ENCODE results near the gene CTIF.

CTIF gene

DNA sequence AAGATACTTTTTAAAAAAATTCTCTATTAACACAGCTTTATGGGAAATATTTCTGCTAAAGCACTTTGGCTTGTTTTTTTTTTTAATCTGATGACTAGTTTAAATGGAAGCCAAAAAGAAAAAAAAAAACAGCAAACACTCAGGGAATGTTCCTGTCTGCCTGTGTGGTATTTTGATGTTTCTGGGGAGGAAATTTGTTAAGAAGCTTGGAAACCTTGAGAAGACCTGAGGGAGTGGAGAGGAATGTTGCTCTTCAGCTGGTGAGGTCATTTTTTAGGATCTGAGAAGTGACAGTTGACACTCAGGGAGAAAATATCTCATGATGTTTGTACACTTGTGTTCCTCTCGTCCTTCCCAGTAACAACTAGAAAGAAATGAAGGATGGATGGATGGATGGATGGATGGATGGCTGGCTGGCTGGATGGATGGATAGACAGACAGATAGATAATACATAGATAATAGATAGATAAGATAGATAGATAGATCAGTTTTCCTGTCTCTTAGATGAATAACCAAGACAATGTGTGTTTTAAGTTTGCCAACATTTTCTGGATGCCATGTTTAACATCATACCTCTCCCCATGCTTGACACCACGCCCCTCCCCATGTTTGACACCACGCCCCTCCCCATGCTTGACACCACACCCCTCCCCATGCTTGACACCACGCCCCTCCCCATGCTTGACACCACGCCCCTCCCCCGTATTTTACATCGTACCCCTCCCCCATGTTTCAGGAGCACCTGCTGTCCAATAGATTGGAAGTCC lies 84.8 kb downstream of the CTIF start:
- Histone ChIP-seq H4K8ac (ENCODE audit: low read length) (no peak overlapping the region), H3K4me2 (ENCODE audit: low read length, poor library complexity, severe bottlenecking) (no peak overlapping the region), H2BK120ac (ENCODE audit: low read depth, low read length) (no peak overlapping the region), H2BK5ac (ENCODE audit: low read depth, low read length, poor library complexity, severe bottlenecking) (no peak overlapping the region), H2AFZ (ENCODE audit: low read depth, low read length) (no peak overlapping the region), H3K18ac (ENCODE audit: low read depth in 1 of 2, low read length in 2 of 2) (no peak overlapping the region), H3K79me1 (replicated peaks; ENCODE audit: low read length, poor library complexity, severe bottlenecking) (peaks cover 18% of the 10 kb centered on the region), H2BK15ac (ENCODE audit: low read depth, poor library complexity, severe bottlenecking) (no peak overlapping the region), H3K4me1 (ENCODE audit: control insufficient read depth, insufficient read depth, low read depth, low read length) (peaks cover 34% of the 10 kb centered on the region), H3K4ac (ENCODE audit: low read depth in 1 of 2, low read length in 2 of 2) (no peak overlapping the region), H3K4me3 (ENCODE audit: insufficient read depth in 1 of 2, low read depth in 1 of 2, low read length in 2 of 2) (no peak overlapping the region), H3K27ac (ENCODE audit: low read length, poor library complexity, severe bottlenecking) (peak overlapping the region; percentile 79), H2AK5ac (ENCODE audit: low read length, severe bottlenecking) (peak overlapping the region; percentile 93), H3K9ac (ENCODE audit: low read length) (peak overlapping the region; percentile 19), H2BK12ac (ENCODE audit: low read length in 2 of 2) (no peak overlapping the region), H3K27me3 (ENCODE audit: control insufficient read depth in 1 of 2, insufficient read depth in 1 of 2, low read length in 2 of 2) (no peaks in the 10 kb centered on the region), H3K14ac (ENCODE audit: low read length in 2 of 2) (no peak overlapping the region), H4K91ac (ENCODE audit: low read length) (no peak overlapping the region), H3K9me3 (ENCODE audit: control insufficient read depth, low read length) (no peaks in the 10 kb centered on the region), H3K36me3 (ENCODE audit: control insufficient read depth in 1 of 2, insufficient read depth in 2 of 2, low read depth in 1 of 2, low read length in 2 of 2) (peaks cover 12 to 28% of the 10 kb centered on the region in 2 experiments), H3K23ac (ENCODE audit: low read length in 2 of 2) (no peak overlapping the region)
- 54% methylated on average over 3 of the region's 7 CpGs for WGBS
- DNase-seq, result peak; percentile 70

DNA sequence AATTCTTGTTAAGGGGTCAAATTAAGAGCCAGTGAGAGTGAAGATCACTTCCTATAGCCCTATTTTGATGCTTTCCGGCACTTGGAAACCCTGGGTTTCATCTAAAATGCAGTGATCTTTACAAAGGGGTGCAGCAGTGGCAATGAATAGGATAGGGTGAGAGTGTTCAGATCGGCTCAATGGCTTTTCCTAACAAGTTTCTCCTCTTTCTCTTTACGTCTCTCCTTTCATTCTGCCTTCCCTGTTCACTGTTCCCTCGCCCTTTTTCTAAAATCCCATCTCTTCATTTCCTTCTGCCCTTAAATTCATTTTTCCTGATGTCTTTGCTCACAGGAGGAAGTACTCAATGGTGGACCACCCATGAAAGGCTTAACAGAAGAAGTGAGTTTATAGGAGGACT lies 86.0 kb downstream of the CTIF start:
- Histone ChIP-seq H2BK15ac (ENCODE audit: low read depth, poor library complexity, severe bottlenecking) (no peak overlapping the region), H3K23ac (ENCODE audit: low read length in 2 of 2) (no peak overlapping the region), H2AFZ (ENCODE audit: low read depth, low read length) (no peak overlapping the region), H3K79me1 (replicated peaks; ENCODE audit: low read length, poor library complexity, severe bottlenecking) (peaks cover 17% of the 10 kb centered on the region), H3K4me1 (ENCODE audit: control insufficient read depth, insufficient read depth, low read depth, low read length) (peaks cover 34% of the 10 kb centered on the region), H3K27me3 (ENCODE audit: control insufficient read depth in 1 of 2, insufficient read depth in 1 of 2, low read length in 2 of 2) (no peaks in the 10 kb centered on the region), H4K91ac (ENCODE audit: low read length) (no peak overlapping the region), H2BK120ac (ENCODE audit: low read depth, low read length) (no peak overlapping the region), H3K27ac (ENCODE audit: low read length, poor library complexity, severe bottlenecking) (peak overlapping the region; percentile 64), H3K9me3 (ENCODE audit: control insufficient read depth, low read length) (no peaks in the 10 kb centered on the region), H3K4me3 (ENCODE audit: insufficient read depth in 1 of 2, low read depth in 1 of 2, low read length in 2 of 2) (no peak overlapping the region), H2BK5ac (ENCODE audit: low read depth, low read length, poor library complexity, severe bottlenecking) (no peak overlapping the region), H3K14ac (ENCODE audit: low read length in 2 of 2) (no peak overlapping the region), H3K36me3 (ENCODE audit: control insufficient read depth in 1 of 2, insufficient read depth in 2 of 2, low read depth in 1 of 2, low read length in 2 of 2) (peaks cover 6 to 31% of the 10 kb centered on the region in 2 experiments), H4K8ac (ENCODE audit: low read length) (no peak overlapping the region), H3K18ac (ENCODE audit: low read depth in 1 of 2, low read length in 2 of 2) (no peak overlapping the region), H3K4ac (ENCODE audit: low read depth in 1 of 2, low read length in 2 of 2) (no peak overlapping the region), H3K4me2 (ENCODE audit: low read length, poor library complexity, severe bottlenecking) (no peak overlapping the region), H3K9ac (ENCODE audit: low read length) (no peak overlapping the region), H2BK12ac (ENCODE audit: low read length in 2 of 2) (no peak overlapping the region), H2AK5ac (ENCODE audit: low read length, severe bottlenecking) (no peak overlapping the region)
- 93% methylated on average over 4 of the region's 4 CpGs for WGBS
- no peak for DNase-seq

- no peak overlapping the region for H3K14ac ChIP-seq (ENCODE audit: low read length in 2 of 2)
- 14% methylated on average over 2 of the region's 3 CpGs for WGBS
- H4K91ac ChIP-seq (ENCODE audit: low read length), result no peak overlapping the region
- H2AK5ac ChIP-seq (ENCODE audit: low read length, severe bottlenecking), result peak overlapping the region; percentile 16
- H3K18ac ChIP-seq (ENCODE audit: low read depth in 1 of 2, low read length in 2 of 2), result no peak overlapping the region
- no peak overlapping the region for H2BK120ac ChIP-seq (ENCODE audit: low read depth, low read length)
- H2AFZ ChIP-seq (ENCODE audit: low read depth, low read length), result no peak overlapping the region
- no peaks in the 10 kb centered on the region for H3K9me3 ChIP-seq (ENCODE audit: control insufficient read depth, low read length)
- H3K79me1 ChIP-seq (replicated peaks; ENCODE audit: low read length, poor library complexity, severe bottlenecking), result peaks cover 18% of the 10 kb centered on the region
- no peak overlapping the region for H3K27ac ChIP-seq (ENCODE audit: low read length, poor library complexity, severe bottlenecking)
- no peak overlapping the region for H2BK15ac ChIP-seq (ENCODE audit: low read depth, poor library complexity, severe bottlenecking)
- H3K27me3 ChIP-seq (ENCODE audit: control insufficient read depth in 1 of 2, insufficient read depth in 1 of 2, low read length in 2 of 2), result no peaks in the 10 kb centered on the region
- peaks cover 21% of the 10 kb centered on the region for H3K4me1 ChIP-seq (ENCODE audit: control insufficient read depth, insufficient read depth, low read depth, low read length)
- no peak overlapping the region for H3K4me3 ChIP-seq (ENCODE audit: insufficient read depth in 1 of 2, low read depth in 1 of 2, low read length in 2 of 2)
- no peak overlapping the region for H2BK5ac ChIP-seq (ENCODE audit: low read depth, low read length, poor library complexity, severe bottlenecking)
- no peak overlapping the region for H4K8ac ChIP-seq (ENCODE audit: low read length)
- no peak overlapping the region for H2BK12ac ChIP-seq (ENCODE audit: low read length in 2 of 2)
- H3K4me2 ChIP-seq (ENCODE audit: low read length, poor library complexity, severe bottlenecking), result no peak overlapping the region
- DNase-seq, result no peak
- H3K9ac ChIP-seq (ENCODE audit: low read length), result no peak overlapping the region
- H3K36me3 ChIP-seq (ENCODE audit: control insufficient read depth in 1 of 2, insufficient read depth in 2 of 2, low read depth in 1 of 2, low read length in 2 of 2), result peaks cover 12 to 28% of the 10 kb centered on the region in 2 experiments
- H3K23ac ChIP-seq (ENCODE audit: low read length in 2 of 2), result no peak overlapping the region
- H3K4ac ChIP-seq (ENCODE audit: low read depth in 1 of 2, low read length in 2 of 2), result no peak overlapping the region
Measured at GRCh38 chr18:48627216-48627615, 88.4 kb downstream of the CTIF start.

DNA sequence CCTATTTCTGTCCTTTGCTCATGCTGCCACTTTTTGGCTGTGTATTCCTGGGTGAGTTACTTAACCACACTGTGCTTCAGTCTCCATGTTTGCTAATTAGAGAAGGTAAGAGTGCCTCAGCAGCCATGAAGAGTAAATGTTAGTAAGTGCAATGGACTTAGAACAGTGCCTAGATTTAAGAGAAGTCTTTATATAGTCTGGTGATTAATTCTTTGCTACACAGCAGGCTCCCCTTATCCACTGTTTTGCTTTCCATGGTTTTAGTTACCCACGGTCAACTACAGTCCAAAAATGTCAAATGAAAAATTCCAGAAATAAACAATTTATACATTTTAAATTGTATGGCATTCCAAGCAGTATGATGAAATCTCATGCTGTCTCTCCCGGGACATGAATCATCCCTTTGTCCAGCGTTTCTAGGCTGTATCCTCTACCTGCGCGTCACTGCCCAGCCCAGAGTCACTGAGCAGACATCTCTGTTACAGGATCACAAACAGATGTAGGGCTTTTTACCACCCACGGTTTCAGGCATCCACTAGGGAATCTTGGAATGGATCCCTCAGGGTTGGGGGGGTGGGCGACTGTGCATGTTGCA lies 91.0 kb downstream of the CTIF start:
- Histone ChIP-seq H2BK12ac (ENCODE audit: low read length in 2 of 2) (no peak overlapping the region), H3K23ac (ENCODE audit: low read length in 2 of 2) (no peak overlapping the region), H3K79me1 (replicated peaks; ENCODE audit: low read length, poor library complexity, severe bottlenecking) (peaks cover 26% of the 10 kb centered on the region), H4K8ac (ENCODE audit: low read length) (no peak overlapping the region), H3K9ac (ENCODE audit: low read length) (peak overlapping the region; percentile 55), H4K91ac (ENCODE audit: low read length) (no peak overlapping the region), H3K4me3 (ENCODE audit: insufficient read depth in 1 of 2, low read depth in 1 of 2, low read length in 2 of 2) (no peak overlapping the region), H3K27ac (ENCODE audit: low read length, poor library complexity, severe bottlenecking) (peak overlapping the region; percentile 90), H3K9me3 (ENCODE audit: control insufficient read depth, low read length) (no peaks in the 10 kb centered on the region), H2AK5ac (ENCODE audit: low read length, severe bottlenecking) (peak overlapping the region; percentile 29), H3K36me3 (ENCODE audit: control insufficient read depth in 1 of 2, insufficient read depth in 2 of 2, low read depth in 1 of 2, low read length in 2 of 2) (peaks cover 25 to 33% of the 10 kb centered on the region in 2 experiments), H2AFZ (ENCODE audit: low read depth, low read length) (no peak overlapping the region), H3K4me2 (ENCODE audit: low read length, poor library complexity, severe bottlenecking) (no peak overlapping the region), H3K4ac (ENCODE audit: low read depth in 1 of 2, low read length in 2 of 2) (no peak overlapping the region), H3K14ac (ENCODE audit: low read length in 2 of 2) (no peak overlapping the region), H3K18ac (ENCODE audit: low read depth in 1 of 2, low read length in 2 of 2) (no peak overlapping the region), H2BK5ac (ENCODE audit: low read depth, low read length, poor library complexity, severe bottlenecking) (no peak overlapping the region), H3K27me3 (ENCODE audit: control insufficient read depth in 1 of 2, insufficient read depth in 1 of 2, low read length in 2 of 2) (no peaks in the 10 kb centered on the region), H3K4me1 (ENCODE audit: control insufficient read depth, insufficient read depth, low read depth, low read length) (peaks cover 6% of the 10 kb centered on the region), H2BK15ac (ENCODE audit: low read depth, poor library complexity, severe bottlenecking) (no peak overlapping the region), H2BK120ac (ENCODE audit: low read depth, low read length) (no peak overlapping the region)
- 1% methylated on average over 6 of the region's 7 CpGs for whole genome bisulfite sequencing
- peak; percentile 90 for DNase-seq

All from mesenchymal stem cell (in vitro differentiated cells and primary cell).